Measurements from ENCODE around the gene IQGAP3. TPM values are rescaled to one million over a fixed set of nuclear protein-coding genes. Genes with fewer than 3 reads are reported as not detected.

The IQGAP3 gene
- total RNA-seq, 1 donor from 2014 or later, result 0.36 TPM

GRCh38 chr1:156509424-156510034, 62.8 kb downstream of the IQGAP3 start:
- peak overlapping the region; percentile 100 for H3K27ac ChIP-seq (replicated peaks)
- peak overlapping the region; percentile 98 for H3K4me3 ChIP-seq
- H3K36me3 ChIP-seq, result no peaks in the 10 kb centered on the region
- H3K27me3 ChIP-seq (ENCODE audit: low read depth), result no peaks in the 10 kb centered on the region
- intact Hi-C loops (cut with micrococcal nuclease), result loop anchor here (10.0 kb wide), 1 partner anchor 55 kb away; no protein-coding TSS in a partner anchor
- no peak for DNase-seq
- H3K9me3 ChIP-seq (replicated peaks), result no peaks in the 10 kb centered on the region
- TF ChIP-seq CTCF (IDR thresholded peaks at IDR 0.05; ENCODE audit: borderline replicate concordance), result no peak
- peaks cover 56% of the 10 kb centered on the region for H3K4me1 ChIP-seq

DNA sequence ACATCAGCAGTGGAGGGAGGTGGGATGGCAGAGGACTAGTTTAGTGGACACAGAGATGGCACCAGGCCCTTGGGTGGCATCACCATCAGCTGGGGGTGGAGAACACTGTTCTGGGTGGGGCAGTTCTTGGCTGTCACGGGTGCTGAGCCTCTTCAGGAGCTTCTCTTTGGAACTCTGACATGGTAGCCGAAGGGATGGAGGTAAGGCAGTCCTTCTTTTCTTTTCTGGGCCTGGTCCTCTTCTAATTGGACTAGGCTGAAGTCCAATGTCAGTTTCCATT, 63.5 kb downstream of the IQGAP3 start:
- H3K4me3 ChIP-seq, result peak overlapping the region; percentile 98
- H3K9me3 ChIP-seq (replicated peaks), result no peaks in the 10 kb centered on the region
- H3K27me3 ChIP-seq (ENCODE audit: low read depth), result no peaks in the 10 kb centered on the region
- peak overlapping the region; percentile 100 for H3K27ac ChIP-seq (replicated peaks)
- no peaks in the 10 kb centered on the region for H3K36me3 ChIP-seq
- no peak for TF ChIP-seq CTCF (IDR thresholded peaks at IDR 0.05; ENCODE audit: borderline replicate concordance)
- intact Hi-C loops (cut with micrococcal nuclease), result loop anchor here (10.0 kb wide), 1 partner anchor 54 kb away; no protein-coding TSS in a partner anchor
- no peak for DNase-seq
- H3K4me1 ChIP-seq, result peaks cover 63% of the 10 kb centered on the region

- peaks cover 68% of the 10 kb centered on the region for H3K4me1 ChIP-seq
- intact Hi-C loops (cut with micrococcal nuclease), result loop anchor here (10.0 kb wide), 1 partner anchor 54 kb away; no protein-coding TSS in a partner anchor
- no peaks in the 10 kb centered on the region for H3K36me3 ChIP-seq
Measured at GRCh38 chr1:156508205-156508954, 64.0 kb downstream of the IQGAP3 start.

GRCh38 chr1:156506450-156506849, 65.9 kb downstream of the IQGAP3 start:
- H3K27me3 ChIP-seq (ENCODE audit: low read depth), result no peaks in the 10 kb centered on the region
- H3K36me3 ChIP-seq, result no peaks in the 10 kb centered on the region
- H3K27ac ChIP-seq (replicated peaks), result peak overlapping the region; percentile 100
- intact Hi-C loops (cut with micrococcal nuclease), result loop anchor here (10.0 kb wide), 1 partner anchor 52 kb away; no protein-coding TSS in a partner anchor
- H3K4me3 ChIP-seq, result peak overlapping the region; percentile 98
- H3K9me3 ChIP-seq (replicated peaks), result no peaks in the 10 kb centered on the region
- H3K4me1 ChIP-seq, result peaks cover 87% of the 10 kb centered on the region
- no peak for DNase-seq
- no peak for TF ChIP-seq CTCF (IDR thresholded peaks at IDR 0.05; ENCODE audit: borderline replicate concordance)

More at GRCh38 chr1:156508205-156508954, 64.0 kb downstream of the IQGAP3 start:
- H3K9me3 ChIP-seq (replicated peaks), result no peaks in the 10 kb centered on the region
- peak overlapping the region; percentile 100 for H3K27ac ChIP-seq (replicated peaks)
- H3K27me3 ChIP-seq (ENCODE audit: low read depth), result no peaks in the 10 kb centered on the region
- peak; percentile 80 for DNase-seq
- peak overlapping the region; percentile 98 for H3K4me3 ChIP-seq
- no peak for TF ChIP-seq CTCF (IDR thresholded peaks at IDR 0.05; ENCODE audit: borderline replicate concordance)

DNA sequence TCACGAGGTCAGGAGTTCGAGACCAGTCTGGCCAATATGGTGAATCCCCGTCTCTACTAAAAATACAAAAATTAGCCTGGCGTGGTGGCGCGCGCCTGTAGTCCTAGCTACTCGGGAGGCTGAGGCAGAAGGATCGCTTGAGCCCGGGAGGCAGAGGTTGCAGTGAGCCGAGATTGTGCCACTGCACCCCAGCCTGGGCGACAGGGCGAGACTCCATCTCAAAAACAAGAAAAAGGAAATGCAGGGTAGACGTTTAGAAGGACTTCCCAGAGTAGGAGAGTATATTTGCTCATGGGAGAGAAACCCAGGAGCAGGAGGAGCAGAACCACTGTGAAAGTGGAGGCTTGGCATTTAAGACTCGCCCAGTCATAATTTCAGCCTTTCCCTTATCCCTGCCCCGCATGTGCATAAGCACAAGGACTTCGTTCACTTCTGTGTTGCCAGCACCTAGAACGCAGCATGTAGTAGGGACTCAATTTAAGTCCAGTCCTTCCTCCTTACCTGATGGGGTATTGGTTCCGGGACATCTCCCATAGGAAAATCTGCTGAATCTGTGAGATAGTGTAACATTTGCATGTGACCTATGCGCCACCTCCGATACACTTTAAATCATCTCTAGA, 66.6 kb downstream of the IQGAP3 start:
- Histone ChIP-seq H3K36me3 (no peaks in the 10 kb centered on the region), H3K4me1 (peaks cover 86% of the 10 kb centered on the region), H3K4me3 (peak overlapping the region; percentile 98), H3K9me3 (replicated peaks) (no peaks in the 10 kb centered on the region), H3K27ac (replicated peaks) (peak overlapping the region; percentile 100), H3K27me3 (ENCODE audit: low read depth) (no peaks in the 10 kb centered on the region)
- TF ChIP-seq CTCF (IDR thresholded peaks at IDR 0.05; ENCODE audit: borderline replicate concordance), result no peak
- no peak for DNase-seq
- intact Hi-C loops (cut with micrococcal nuclease), result loop anchor here (10.0 kb wide), 1 partner anchor 51 kb away; no protein-coding TSS in a partner anchor

Measured in left ventricle myocardium inferior (tissue), 1 donor.